ENCODE measurements around the gene KAZN. TPM values are rescaled to one million over a fixed set of nuclear protein-coding genes. Genes with fewer than 3 reads are reported as not detected.

Gene KAZN
- total RNA-seq, 4 donors from 2014 or later, result 9.2 to 30.6 (median 21.2) TPM

DNA sequence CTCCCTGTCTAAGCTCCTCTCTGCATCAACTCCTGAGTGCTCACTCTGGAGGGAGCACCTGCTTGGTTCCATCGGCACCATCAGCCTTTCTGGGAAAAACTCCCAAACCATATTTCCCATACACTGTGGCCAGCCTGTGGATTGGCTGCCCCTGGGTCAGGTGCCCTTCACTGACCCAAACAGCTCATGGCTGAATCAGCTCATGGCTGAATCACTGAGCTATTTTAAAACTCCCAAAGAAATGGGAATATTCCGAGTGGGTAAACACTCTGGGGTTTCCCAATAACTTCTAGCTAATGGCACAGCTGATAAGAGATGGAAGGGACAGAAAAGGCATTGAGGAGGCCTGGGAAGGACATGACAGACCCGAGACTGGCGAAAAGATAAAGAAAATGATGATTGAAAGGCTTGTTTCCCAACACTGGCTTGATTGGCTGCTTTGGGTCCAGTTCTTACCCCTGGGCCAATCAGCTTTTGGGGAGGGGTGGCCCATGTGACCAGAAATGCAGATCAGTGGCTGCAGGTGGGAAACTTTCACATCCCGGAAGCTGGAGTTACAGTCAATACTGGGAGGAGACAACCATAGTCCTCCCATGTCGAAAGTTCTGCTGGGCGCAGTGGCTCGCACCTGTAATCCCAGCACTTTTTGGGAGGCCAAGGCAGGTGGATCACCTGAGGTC is 37.3 kb upstream of the KAZN start:
- DNase-seq (ENCODE audit: low spot score) (no peak), ATAC-seq (ENCODE audit: low FRiP score) (no peak)
- TF ChIP-seq, protein P1, sequence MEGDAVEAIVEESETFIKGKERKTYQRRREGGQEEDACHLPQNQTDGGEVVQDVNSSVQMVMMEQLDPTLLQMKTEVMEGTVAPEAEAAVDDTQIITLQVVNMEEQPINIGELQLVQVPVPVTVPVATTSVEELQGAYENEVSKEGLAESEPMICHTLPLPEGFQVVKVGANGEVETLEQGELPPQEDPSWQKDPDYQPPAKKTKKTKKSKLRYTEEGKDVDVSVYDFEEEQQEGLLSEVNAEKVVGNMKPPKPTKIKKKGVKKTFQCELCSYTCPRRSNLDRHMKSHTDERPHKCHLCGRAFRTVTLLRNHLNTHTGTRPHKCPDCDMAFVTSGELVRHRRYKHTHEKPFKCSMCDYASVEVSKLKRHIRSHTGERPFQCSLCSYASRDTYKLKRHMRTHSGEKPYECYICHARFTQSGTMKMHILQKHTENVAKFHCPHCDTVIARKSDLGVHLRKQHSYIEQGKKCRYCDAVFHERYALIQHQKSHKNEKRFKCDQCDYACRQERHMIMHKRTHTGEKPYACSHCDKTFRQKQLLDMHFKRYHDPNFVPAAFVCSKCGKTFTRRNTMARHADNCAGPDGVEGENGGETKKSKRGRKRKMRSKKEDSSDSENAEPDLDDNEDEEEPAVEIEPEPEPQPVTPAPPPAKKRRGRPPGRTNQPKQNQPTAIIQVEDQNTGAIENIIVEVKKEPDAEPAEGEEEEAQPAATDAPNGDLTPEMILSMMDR (IDR thresholded peaks at IDR 0.05), result no peak

DNA sequence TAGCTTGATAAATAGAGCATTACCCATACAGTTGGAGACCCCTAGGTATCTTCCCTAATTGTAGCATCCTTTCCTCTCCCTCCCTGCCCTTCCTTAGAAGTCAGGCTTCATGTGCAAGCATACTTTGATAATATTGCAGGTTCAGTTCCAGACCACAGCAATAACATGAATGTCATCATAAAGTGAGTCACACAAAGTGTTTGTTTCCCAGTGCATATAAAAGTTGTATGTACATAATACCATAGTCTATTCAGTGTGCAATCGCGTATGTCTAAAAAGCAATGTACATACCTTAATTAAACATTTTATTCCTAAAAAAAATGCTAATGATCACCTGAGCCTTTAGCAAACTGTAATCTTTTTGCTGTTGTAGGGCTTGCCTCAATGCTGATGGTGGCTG is 33.4 kb upstream of the KAZN start:
- DNase-seq (ENCODE audit: low spot score), result no peak
- TF ChIP-seq, protein P1 (IDR thresholded peaks at IDR 0.05), result no peak
- ATAC-seq (ENCODE audit: low FRiP score), result no peak

DNA sequence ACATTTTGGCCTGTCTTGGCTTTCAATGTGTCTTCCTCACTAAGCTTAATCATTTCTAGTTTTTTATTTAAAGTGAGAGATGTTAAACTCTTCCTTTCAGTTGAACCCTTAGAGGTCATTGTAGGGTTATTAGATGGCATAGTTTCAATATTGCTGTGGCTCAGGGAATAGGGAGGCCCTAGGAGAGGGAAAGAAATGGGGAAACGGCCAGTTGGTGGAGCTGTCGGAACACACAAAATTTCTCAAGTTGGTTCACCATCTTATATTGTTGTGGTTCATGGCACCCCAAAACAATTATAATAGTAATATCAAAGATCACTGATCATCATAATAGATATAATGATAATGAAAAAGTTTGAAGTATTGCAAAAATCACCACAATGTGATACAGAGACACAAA is 31.4 kb upstream of the KAZN start:
- ATAC-seq (ENCODE audit: low FRiP score) (no peak), DNase-seq (ENCODE audit: low spot score) (no peak)
- TF ChIP-seq, protein P1 (IDR thresholded peaks at IDR 0.05), result no peak

DNA sequence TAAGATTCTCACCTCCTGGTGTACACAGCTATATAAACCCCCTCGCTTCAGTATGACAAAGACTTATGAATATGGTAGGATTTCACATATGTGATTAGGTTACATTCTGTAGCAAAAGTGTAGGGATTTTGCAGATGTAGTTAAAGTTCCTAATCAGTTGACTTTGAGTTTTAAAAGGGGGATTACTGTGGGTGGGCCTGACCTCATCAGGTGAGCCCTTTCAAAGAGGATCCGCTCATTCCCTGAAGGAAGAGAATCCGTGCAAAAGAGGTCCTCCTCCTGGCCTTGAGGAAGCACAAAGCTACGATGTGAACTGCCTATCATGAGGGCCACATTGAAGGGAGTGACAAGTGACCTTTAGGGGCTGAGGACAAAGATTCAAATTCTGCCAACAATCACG is 30.6 kb upstream of the KAZN start:
- TF ChIP-seq, protein P1 (IDR thresholded peaks at IDR 0.05), result no peak
- no peak for DNase-seq (ENCODE audit: low spot score)
- ATAC-seq (ENCODE audit: low FRiP score), result no peak

DNA sequence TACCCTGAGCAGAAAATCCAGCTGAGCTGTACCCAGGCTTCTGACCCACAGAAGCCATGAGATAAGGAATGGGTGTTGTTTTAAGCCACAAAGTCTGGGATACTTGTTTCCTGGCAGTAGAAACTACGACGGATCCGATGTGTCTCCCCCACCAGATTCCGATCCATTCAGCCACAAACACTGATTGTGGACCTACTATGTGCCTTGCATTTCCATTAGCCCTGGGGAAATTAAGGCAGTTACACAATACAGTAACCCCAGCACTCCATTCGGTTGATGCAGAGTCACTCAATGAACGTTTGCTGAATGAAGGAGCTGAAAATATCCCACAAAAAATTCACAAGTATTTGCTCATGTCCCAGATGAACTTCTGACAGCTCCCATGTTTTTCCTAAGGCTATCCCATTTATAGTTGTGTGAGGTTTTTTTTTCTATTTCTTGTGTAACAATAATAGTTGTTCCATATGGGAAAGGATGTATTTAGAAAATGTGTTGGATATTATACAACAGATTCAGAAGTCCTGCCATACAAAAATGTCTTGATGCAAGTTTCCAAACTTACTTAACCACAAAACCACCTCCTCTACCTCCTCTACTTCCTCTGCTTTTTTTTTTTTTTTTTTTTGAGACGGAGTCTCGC is 29.6 kb upstream of the KAZN start:
- DNase-seq (ENCODE audit: low spot score) (no peak), ATAC-seq (ENCODE audit: low FRiP score) (no peak)
- TF ChIP-seq, protein P1 (IDR thresholded peaks at IDR 0.05), result no peak

DNA sequence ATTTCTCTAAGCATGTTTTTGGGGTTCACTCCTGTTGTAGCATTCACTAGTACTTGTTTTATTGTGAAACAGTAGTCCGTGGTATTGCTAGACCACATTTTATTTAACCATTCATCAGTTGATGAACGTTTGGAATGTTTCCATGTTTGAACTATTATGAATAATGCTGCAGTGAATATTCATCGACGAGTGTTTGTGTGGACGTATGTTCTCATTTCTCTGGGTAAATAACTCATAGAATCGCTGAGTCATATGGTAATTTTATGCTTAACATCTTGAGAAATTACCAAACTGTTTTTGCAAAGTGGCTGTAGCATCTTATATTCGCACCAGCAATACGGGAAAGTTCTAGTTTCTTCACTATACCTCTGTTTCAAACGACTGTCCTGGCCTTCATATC is 28.0 kb upstream of the KAZN start:
- ATAC-seq (ENCODE audit: low FRiP score), result no peak
- DNase-seq (ENCODE audit: low spot score), result no peak
- TF ChIP-seq, protein P1 (IDR thresholded peaks at IDR 0.05), result no peak

Measured in omental fat pad (tissue), 4 donors.